ENCODE results near the gene LRRK1.

LRRK1 gene

DNA sequence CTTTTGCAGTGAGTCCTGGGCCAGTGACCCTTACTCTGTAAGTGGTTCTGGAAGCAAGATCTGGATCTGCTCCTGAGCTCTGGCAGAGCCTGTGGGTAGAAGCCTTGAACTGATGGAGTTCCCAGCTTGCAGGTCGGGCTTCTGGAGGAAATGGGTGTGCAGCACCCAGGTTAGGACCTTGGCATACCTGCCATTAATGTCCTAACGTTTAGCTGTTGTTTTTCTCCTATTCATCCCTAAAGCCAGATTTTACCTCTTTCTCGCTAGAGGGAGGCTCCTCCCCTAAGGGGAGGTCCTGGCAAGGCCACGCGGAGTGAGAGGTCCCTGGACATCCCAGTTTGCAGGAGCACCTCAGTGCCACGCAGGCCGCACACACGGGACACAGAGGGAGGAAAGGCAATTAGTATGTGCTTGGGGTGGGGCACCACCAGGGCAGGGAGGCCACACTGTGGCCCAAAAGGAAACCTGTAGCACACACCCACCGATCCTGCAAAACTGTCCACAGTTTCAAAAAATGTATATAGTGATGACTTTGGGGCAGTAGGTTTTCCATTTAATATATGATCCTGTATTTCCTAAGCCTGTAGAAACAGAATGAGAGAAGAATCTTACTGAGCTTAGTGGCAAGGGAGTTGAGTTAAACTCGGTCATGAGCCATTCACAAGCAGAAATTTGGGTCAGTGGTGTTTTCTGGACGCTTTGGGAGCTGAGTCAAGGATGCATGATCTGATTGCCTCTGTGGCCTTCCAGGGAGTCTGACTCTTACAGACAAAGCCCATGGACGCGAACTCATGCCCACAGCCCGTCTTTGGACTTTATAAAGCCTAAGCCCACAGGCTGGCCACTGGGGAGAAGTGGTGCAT lies 148.7 kb downstream of the LRRK1 start:
- no peak overlapping the region for H3K4me3 ChIP-seq (ENCODE audit: low read depth, low read length)
- no peaks in the 10 kb centered on the region for H3K9me3 ChIP-seq
- TF ChIP-seq, protein P1, sequence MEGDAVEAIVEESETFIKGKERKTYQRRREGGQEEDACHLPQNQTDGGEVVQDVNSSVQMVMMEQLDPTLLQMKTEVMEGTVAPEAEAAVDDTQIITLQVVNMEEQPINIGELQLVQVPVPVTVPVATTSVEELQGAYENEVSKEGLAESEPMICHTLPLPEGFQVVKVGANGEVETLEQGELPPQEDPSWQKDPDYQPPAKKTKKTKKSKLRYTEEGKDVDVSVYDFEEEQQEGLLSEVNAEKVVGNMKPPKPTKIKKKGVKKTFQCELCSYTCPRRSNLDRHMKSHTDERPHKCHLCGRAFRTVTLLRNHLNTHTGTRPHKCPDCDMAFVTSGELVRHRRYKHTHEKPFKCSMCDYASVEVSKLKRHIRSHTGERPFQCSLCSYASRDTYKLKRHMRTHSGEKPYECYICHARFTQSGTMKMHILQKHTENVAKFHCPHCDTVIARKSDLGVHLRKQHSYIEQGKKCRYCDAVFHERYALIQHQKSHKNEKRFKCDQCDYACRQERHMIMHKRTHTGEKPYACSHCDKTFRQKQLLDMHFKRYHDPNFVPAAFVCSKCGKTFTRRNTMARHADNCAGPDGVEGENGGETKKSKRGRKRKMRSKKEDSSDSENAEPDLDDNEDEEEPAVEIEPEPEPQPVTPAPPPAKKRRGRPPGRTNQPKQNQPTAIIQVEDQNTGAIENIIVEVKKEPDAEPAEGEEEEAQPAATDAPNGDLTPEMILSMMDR (IDR thresholded peaks at IDR 0.05; ENCODE audit: low read depth, low read length), result no peak
- DNase-seq, result no peak
- H3K27me3 ChIP-seq, result no peaks in the 10 kb centered on the region
- peaks cover 4% of the 10 kb centered on the region; the same call in 1 of the 2 replicates for H3K4me1 ChIP-seq
- no peaks in the 10 kb centered on the region for H3K36me3 ChIP-seq

DNA sequence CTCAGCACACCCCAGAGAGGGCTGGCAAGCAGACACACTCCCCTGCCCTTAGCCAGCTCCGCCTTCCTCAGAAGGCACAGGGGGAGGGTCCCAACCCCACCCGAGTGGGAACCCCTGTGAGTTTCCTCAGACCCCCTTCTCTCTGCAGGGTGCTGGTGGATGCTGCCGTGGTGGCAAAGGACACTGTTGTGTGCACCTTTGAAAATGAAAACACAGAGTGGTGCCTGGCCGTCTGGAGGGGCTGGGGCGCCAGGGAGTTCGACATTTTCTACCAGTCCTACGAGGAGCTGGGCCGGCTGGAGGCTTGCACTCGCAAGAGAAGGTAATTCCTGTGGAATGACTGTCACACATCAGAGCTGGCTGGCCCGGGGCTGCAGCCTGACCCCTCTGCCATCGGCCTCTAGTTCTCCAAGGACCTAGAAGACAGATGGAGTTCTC lies 149.4 kb downstream of the LRRK1 start:
- no peaks in the 10 kb centered on the region for H3K36me3 ChIP-seq
- no peak overlapping the region for H3K4me3 ChIP-seq (ENCODE audit: low read depth, low read length)
- TF ChIP-seq, protein P1 (IDR thresholded peaks at IDR 0.05; ENCODE audit: low read depth, low read length), result no peak
- peaks cover 4% of the 10 kb centered on the region; the same call in 1 of the 2 replicates for H3K4me1 ChIP-seq
- DNase-seq, result no peak
- H3K27me3 ChIP-seq, result no peaks in the 10 kb centered on the region
- H3K9me3 ChIP-seq, result no peaks in the 10 kb centered on the region

DNA sequence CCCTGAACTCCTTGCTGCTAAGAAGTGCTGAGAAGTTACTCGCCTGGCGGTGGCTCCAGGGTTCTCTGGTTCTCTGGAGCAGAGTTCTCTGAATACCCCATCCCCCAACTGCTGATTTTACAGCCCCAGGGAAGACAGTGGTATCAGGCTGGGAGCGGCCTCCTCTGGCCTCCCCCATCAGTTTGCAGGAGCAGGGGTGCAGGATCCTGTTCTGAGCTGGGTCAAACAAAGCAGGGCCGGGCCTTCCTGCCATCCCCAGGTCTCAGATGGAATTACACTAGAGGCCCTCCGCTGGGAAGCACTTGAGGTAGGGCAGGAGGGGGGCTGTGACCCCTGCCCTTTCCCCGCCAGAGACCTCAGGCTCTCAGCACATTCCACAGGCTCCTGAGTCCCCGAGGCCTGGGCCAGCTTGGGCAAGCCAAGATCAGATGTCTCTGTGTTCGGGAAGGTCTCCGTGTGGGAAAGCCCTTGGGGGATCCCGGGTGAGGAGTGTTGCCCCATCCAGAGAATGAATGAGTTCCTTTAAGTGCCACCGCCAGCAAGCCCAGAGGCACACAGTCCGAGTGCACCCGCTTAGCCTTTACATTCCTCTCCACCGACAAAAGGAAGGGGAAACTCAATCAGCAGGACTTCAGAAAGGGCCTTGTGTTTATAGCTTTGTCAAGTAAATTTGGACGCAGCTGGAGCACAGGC lies 149.9 kb downstream of the LRRK1 start:
- no peaks in the 10 kb centered on the region for H3K9me3 ChIP-seq
- TF ChIP-seq, protein P1 (IDR thresholded peaks at IDR 0.05; ENCODE audit: low read depth, low read length), result no peak
- peaks cover 4% of the 10 kb centered on the region; the same call in 1 of the 2 replicates for H3K4me1 ChIP-seq
- H3K36me3 ChIP-seq, result no peaks in the 10 kb centered on the region
- no peak for DNase-seq
- no peaks in the 10 kb centered on the region for H3K27me3 ChIP-seq
- no peak overlapping the region for H3K4me3 ChIP-seq (ENCODE audit: low read depth, low read length)

DNA sequence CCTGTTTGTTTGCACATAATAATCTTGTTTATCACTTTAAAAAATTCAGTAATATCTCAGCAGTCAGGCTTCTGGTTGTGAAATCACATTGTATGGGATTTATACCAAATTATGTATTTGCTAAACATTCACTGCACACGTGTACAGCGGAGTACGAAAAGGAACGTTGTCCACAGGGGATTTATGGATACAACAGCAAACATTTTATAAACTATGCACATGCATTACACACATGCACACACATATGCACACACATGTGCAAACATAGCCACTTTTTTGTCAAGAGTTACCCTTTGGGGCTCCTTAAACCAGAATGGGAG lies 150.5 kb downstream of the LRRK1 start:
- Histone ChIP-seq H3K9me3 (no peaks in the 10 kb centered on the region), H3K4me3 (ENCODE audit: low read depth, low read length) (no peak overlapping the region), H3K27me3 (no peaks in the 10 kb centered on the region), H3K4me1 (peaks cover 4% of the 10 kb centered on the region; the same call in 1 of the 2 replicates), H3K36me3 (no peaks in the 10 kb centered on the region)
- no peak for DNase-seq
- TF ChIP-seq, protein P1 (IDR thresholded peaks at IDR 0.05; ENCODE audit: low read depth, low read length), result no peak

DNA sequence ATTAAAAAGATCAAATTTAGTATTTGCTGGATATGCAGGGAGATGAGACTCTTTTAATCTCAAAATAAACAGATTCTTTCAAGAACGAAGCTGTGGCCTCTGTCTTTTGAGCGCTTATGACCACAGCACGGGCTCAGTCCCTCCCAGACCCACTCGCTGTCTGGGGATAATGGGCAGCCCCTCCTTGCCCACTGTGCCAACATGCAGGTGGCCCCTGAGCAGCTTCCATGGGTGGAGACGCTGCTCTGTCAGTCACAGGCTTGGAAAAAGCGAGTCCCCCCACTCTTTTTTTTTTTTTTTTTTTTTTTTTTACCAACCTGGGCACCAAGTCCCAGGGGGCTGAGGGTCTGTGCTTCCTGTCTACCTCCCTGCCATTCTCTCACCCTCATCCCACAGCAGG lies 150.9 kb downstream of the LRRK1 start:
- H3K4me3 ChIP-seq (ENCODE audit: low read depth, low read length), result no peak overlapping the region
- TF ChIP-seq, protein P1 (IDR thresholded peaks at IDR 0.05; ENCODE audit: low read depth, low read length), result no peak
- H3K4me1 ChIP-seq, result peaks cover 4% of the 10 kb centered on the region; the same call in 1 of the 2 replicates
- no peaks in the 10 kb centered on the region for H3K27me3 ChIP-seq
- H3K9me3 ChIP-seq, result no peaks in the 10 kb centered on the region
- no peaks in the 10 kb centered on the region for H3K36me3 ChIP-seq
- no peak for DNase-seq
